DND-41 (cell line): ENCODE data around the gene CLK3.

Source experiments
- ATAC-seq: fragments of 200-7000 bp; cut with Tn5 transposase; 3 replicates; pipeline ENCODE4 v1.9.1; 2021; ENCODE audit warnings: low read depth; ENCODE audit not compliant: insufficient read depth
- DNase-seq: peaks from one replicate; pipeline ENCODE4 v3.0.0-alpha.2; 2020
- H2AFZ ChIP-seq: 2 replicates; pipeline ENCODE4 v1.6.0; 2012; ENCODE audit warnings: low read depth, low read length
- H3K27ac ChIP-seq: 2 replicates; pipeline ENCODE4 v1.5.1; 2012; ENCODE audit warnings: low read length, inconsistent platforms
- H3K27me3 ChIP-seq: fragments of 200-600 bp; sonication (generic); 2 replicates; pipeline ENCODE4 v1.6.0; 2012; ENCODE audit warnings: low read length, mild to moderate bottlenecking, inconsistent platforms; ENCODE audit not compliant: insufficient read depth, poor library complexity
- H3K36me3 ChIP-seq: 2 replicates; pipeline ENCODE4 v1.5.1; 2012; ENCODE audit warnings: low read length, inconsistent platforms; ENCODE audit not compliant: insufficient read depth
- H3K4me1 ChIP-seq: 2 replicates; pipeline ENCODE4 v1.5.1; 2012; ENCODE audit warnings: mild to moderate bottlenecking, low read length; ENCODE audit not compliant: insufficient read depth
- H3K4me2 ChIP-seq: 2 replicates; pipeline ENCODE4 v1.6.0; 2012; ENCODE audit warnings: mild to moderate bottlenecking, moderate library complexity, low read length, inconsistent platforms; ENCODE audit not compliant: insufficient read depth
- H3K4me3 ChIP-seq, 2 experiments: fragments of 200-600 bp in 1 of 2; shearing (Covaris generic) in 1 of 2; 2 replicates each; pipeline ENCODE4 v1.5.1; 2012 to 2016; ENCODE audit warnings: inconsistent platforms in 2 of 2, low read length in 2 of 2, mild to moderate bottlenecking in 2 of 2, low read depth in 1 of 2, moderate library complexity in 1 of 2
- H3K79me2 ChIP-seq: 2 replicates; pipeline ENCODE4 v1.6.0; 2012; ENCODE audit warnings: low read length, inconsistent platforms; ENCODE audit not compliant: insufficient read depth
- H3K9ac ChIP-seq: 2 replicates; pipeline ENCODE4 v1.6.0; 2012; ENCODE audit warnings: low read depth, mild to moderate bottlenecking, inconsistent platforms, low read length, moderate library complexity
- H3K9me3 ChIP-seq: 2 replicates; pipeline ENCODE4 v1.5.1; 2012; ENCODE audit warnings: low read length, moderate library complexity, mild to moderate bottlenecking, inconsistent platforms; ENCODE audit not compliant: insufficient read depth, severe bottlenecking
- H4K20me1 ChIP-seq: 2 replicates; pipeline ENCODE4 v1.6.0; 2012; ENCODE audit warnings: low read length; ENCODE audit not compliant: insufficient read depth
- EZH2 ChIP-seq: IDR thresholded peaks from 3 replicates; pipeline ENCODE4 v1.6.1; 2012; ENCODE audit warnings: borderline replicate concordance, low read depth, mild to moderate bottlenecking, moderate library complexity, low read length, inconsistent platforms; ENCODE audit not compliant: severe bottlenecking
- TF ChIP-seq, protein P1 (sequence below): IDR thresholded peaks from 2 replicates; pipeline ENCODE4 v1.5.1; 2012; ENCODE audit warnings: borderline replicate concordance, low read length, moderate library complexity, mild to moderate bottlenecking; ENCODE audit not compliant: poor library complexity, severe bottlenecking; ENCODE audit errors: extremely low read depth

The CLK3 gene

DNA sequence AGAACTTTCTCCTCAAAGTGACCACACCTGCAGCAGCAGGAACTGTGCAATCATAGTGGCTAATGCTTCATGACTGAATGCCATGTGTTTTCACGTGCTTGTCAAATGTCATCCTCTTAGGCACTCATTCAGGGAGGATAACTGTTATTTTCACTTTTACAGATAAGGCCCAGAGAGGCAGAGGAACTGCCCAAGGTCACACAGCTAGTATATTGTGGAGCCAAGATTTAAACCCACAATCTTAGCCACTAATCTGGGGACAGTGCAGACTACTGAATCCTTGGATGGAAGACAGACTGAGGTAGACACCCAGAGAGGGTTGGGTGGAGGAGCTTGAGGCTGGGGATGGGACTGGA is 9.9 kb upstream of the CLK3 start:
- Histone ChIP-seq H3K9me3 (no peaks in the 10 kb centered on the region), H3K27me3 (no peaks in the 10 kb centered on the region), H3K4me3 (no peak overlapping the region), H3K4me2 (no peak overlapping the region), H3K4me1 (no peaks in the 10 kb centered on the region), H3K79me2 (no peaks in the 10 kb centered on the region), H4K20me1 (no peaks in the 10 kb centered on the region; the same call in 1 of the 2 replicates), H3K36me3 (no peaks in the 10 kb centered on the region), H3K27ac (no peak overlapping the region), H2AFZ (no peak overlapping the region), H3K9ac (no peak overlapping the region)
- no peak for ATAC-seq
- no peak for DNase-seq
- TF ChIP-seq, protein P1, sequence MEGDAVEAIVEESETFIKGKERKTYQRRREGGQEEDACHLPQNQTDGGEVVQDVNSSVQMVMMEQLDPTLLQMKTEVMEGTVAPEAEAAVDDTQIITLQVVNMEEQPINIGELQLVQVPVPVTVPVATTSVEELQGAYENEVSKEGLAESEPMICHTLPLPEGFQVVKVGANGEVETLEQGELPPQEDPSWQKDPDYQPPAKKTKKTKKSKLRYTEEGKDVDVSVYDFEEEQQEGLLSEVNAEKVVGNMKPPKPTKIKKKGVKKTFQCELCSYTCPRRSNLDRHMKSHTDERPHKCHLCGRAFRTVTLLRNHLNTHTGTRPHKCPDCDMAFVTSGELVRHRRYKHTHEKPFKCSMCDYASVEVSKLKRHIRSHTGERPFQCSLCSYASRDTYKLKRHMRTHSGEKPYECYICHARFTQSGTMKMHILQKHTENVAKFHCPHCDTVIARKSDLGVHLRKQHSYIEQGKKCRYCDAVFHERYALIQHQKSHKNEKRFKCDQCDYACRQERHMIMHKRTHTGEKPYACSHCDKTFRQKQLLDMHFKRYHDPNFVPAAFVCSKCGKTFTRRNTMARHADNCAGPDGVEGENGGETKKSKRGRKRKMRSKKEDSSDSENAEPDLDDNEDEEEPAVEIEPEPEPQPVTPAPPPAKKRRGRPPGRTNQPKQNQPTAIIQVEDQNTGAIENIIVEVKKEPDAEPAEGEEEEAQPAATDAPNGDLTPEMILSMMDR = no peak
- no peak for TF ChIP-seq EZH2

DNA sequence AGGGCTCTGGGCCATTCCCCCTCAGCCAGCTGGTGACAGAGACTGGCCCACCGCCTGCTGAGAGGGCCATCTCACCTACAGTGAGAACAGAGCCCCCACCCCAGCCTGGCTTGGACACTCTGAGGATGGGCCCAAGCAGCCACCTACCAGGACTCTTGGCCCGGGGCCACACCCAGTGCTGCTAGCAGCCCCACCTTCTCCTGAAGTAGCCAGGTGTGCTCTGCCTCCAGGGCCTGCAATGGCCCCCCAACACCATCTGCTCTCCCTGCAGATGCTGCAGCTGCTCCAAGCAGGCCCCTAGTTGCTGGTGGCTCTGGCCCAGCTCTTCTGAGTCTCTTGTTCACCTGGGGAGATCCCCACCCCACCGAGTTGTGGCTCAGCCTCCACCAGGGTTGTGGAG is 6.8 kb upstream of the CLK3 start:
- ATAC-seq (no peak), DNase-seq (no peak)
- Histone ChIP-seq H3K36me3 (no peaks in the 10 kb centered on the region), H2AFZ (no peak overlapping the region), H3K9me3 (no peaks in the 10 kb centered on the region), H3K27me3 (no peaks in the 10 kb centered on the region), H3K4me2 (no peak overlapping the region), H3K4me3 (no peak overlapping the region), H4K20me1 (no peaks in the 10 kb centered on the region; the same call in 1 of the 2 replicates), H3K9ac (no peak overlapping the region), H3K79me2 (no peaks in the 10 kb centered on the region), H3K27ac (no peak overlapping the region), H3K4me1 (no peaks in the 10 kb centered on the region)
- TF ChIP-seq, protein P1 = no peak
- TF ChIP-seq EZH2 = no peak

DNA sequence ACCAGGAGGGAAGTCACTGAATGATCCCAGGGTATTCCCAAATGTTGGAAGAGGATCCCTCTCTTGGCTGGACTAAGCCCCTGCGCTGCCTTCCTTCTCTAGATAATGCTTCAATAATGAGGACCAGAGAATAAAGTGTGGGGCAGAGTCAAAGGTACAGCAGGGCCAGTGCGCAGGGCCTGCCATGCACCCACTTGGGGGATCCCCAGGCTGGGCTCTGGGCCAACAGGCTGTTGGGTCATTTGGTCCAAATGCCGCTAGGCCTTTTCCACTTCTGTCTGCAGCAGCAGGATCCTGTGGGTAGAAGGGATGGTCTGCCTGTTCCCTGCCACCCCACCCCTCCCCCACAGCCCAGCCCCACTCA is 5.7 kb upstream of the CLK3 start:
- Histone ChIP-seq H3K9me3 (no peaks in the 10 kb centered on the region), H3K9ac (no peak overlapping the region), H3K4me3 (no peak overlapping the region), H2AFZ (no peak overlapping the region), H3K27ac (no peak overlapping the region), H3K27me3 (no peaks in the 10 kb centered on the region), H3K79me2 (no peaks in the 10 kb centered on the region), H3K4me2 (no peak overlapping the region), H4K20me1 (no peaks in the 10 kb centered on the region; the same call in 1 of the 2 replicates), H3K36me3 (no peaks in the 10 kb centered on the region), H3K4me1 (peaks cover 9% of the 10 kb centered on the region)
- no peak for DNase-seq
- no peak for ATAC-seq
- TF ChIP-seq EZH2 = no peak
- TF ChIP-seq, protein P1 = no peak

DNA sequence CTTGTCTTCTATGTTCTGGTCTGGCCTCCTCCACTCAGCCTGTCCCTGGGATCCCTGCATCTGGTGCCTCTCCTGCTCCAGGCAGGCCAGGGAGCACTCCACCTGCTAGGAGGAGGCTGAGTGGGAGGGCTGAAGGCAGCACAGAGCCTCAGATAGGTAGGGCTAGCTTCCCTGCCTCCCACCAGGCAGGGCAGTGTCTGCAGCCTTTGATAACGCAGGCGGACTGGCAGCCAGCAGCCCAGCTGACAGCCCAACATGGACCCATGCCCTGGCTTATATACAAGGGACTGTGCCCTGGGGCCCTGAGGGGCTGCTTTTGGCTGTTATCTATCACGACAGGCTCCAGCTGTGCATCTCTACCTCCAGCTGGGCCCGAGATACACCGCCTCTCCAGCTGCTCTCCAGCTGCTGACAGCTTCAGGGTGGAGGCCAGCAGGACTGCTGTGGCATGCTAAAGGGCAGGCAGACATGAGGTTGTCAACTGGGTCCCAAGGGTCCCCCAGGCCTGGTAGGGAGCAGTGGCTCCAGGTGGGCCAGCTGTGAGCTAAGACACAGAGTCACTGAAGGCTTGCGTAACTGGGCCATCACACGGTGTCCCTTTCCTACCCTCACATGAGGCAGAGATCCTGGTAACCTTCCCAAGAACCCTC is 5.2 kb upstream of the CLK3 start:
- Histone ChIP-seq H3K79me2 (no peaks in the 10 kb centered on the region; the same call in 1 of the 2 replicates), H3K4me3 (no peak overlapping the region), H3K4me1 (peaks cover 12% of the 10 kb centered on the region), H2AFZ (no peak overlapping the region), H3K27ac (no peak overlapping the region), H3K27me3 (no peaks in the 10 kb centered on the region), H3K36me3 (no peaks in the 10 kb centered on the region), H3K9ac (no peak overlapping the region), H4K20me1 (no peaks in the 10 kb centered on the region; the same call in 1 of the 2 replicates), H3K9me3 (no peaks in the 10 kb centered on the region), H3K4me2 (no peak overlapping the region)
- ATAC-seq (no peak), DNase-seq (no peak)
- TF ChIP-seq, protein P1 = no peak
- no peak for TF ChIP-seq EZH2
